ENCODE measurements around the gene HDAC4.

The HDAC4 gene

GRCh38 chr2:239386872-239387445 is 13.9 kb downstream of the HDAC4 start:
- peak in 1 of 10 donors; percentile 57 for DNase-seq
- intact Hi-C loops (cut with DNase I), result no loop called here

DNA sequence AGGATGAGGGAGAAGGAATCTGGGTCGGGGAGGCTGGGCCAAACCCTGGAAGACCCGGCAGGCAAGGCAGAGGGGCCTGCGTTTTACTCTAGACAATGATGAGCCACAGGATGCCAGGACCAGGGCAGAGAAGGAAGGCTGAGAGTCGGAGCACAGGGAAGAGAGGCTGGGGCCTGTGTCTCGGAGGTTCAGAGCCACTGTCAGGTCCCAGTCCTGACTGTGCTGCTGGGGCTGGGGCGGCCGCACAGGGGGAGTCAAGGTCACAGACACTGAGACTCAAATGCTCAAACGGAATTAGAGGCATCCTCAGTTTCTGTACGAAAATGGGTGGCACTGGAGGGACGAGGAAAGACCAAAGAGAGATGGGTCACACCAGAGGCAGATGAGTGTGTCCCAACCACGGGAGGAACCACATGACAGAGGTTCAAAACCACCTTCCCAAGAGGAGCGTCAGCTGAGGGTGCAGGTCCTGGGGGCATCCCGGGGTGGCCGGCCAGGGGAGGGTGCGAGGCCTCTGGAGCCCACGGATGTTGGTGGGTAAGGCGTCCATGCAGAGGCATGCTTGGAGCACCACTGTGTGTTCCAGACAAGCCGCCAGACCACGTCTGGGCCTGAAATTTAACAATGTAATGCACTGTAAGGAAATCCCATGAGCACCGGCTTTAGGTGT is 14.7 kb downstream of the HDAC4 start:
- peak in 1 of 10 donors; percentile 61 for DNase-seq
- intact Hi-C loops (cut with DNase I), result no loop called here

- DNase-seq, result peak in 2 of 10 donors; percentile 68 to 75
- intact Hi-C loops (cut with DNase I), result no loop called here
These were observed 15.5 kb downstream of the HDAC4 start for GRCh38 chr2:239385096-239386000.

GRCh38 chr2:239383759-239384156 is 17.1 kb downstream of the HDAC4 start:
- DNase-seq, result peak in 2 of 10 donors; percentile 9 to 63
- intact Hi-C loops (cut with DNase I), result no loop called here

- DNase-seq, result peak in 3 of 10 donors; percentile 18 to 58 (median 39)
- intact Hi-C loops (cut with DNase I), result no loop called here
These were observed 17.6 kb downstream of the HDAC4 start for GRCh38 chr2:239383036-239383758.

GRCh38 chr2:239382384-239382880 is 18.4 kb downstream of the HDAC4 start:
- intact Hi-C loops (cut with DNase I), result no loop called here
- DNase-seq, result peak in 2 of 10 donors; percentile 2 to 55

DNA sequence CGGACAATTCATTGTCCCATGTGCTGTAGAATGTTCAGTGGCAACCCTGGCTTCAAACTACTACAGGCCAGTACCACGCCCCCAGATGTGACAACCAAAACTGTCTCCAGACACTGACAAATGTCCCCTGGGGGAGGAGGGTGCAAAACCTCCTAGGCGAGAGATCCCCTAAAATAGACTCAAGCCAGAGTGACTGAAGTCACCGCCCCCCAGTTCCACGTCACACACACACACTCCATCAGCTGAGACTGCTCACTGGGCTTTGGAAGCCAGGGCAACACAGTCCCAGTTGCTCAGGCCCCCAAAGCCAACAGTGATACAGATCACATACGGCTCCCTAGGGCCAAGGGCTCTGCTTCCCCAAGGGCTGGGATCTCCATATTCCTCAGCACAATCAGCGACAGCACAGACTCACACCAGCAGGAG is 19.1 kb downstream of the HDAC4 start:
- DNase-seq, result peak in 3 of 10 donors; percentile 24 to 89 (median 82)
- intact Hi-C loops (cut with DNase I), result no loop called here

DNA sequence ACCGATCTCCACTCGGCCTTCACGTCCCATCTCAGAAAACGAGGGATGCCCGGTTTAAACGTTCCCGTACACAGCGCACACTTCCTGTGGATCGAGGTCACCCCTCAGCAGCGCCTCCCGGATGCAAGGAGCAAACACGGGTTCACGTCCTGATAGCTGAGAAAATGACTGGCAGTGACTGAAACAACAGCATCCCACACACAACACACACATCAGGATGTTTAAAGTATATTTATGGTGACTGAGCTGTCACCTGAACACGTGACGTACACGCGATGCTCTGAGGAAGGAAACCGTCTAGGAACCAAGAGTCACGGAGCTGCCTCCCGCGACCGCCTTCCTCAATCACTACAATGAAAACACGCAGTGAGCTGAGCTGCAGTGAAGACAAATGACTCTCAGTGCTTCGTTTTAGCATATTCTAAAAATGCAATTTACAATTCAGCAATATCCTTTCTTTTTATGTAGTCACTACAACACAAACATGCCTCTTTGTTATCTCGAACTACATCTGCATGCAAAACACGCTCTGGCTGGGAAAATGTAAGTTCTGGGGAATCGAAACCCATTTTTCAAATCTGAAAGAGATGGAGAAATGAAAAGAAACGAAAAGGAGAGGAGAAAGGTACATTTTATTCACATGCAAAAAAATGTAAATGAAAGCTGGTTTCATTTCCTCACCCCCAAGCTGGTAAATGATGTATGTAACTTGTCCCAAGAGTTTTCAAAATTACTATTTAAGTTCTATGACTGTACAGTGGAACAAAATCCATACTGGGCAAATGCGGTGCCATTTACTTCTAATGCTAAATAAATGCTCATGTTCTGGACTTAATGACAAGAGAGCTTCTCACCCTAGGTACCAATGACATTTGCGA is 19.8 kb downstream of the HDAC4 start:
- DNase-seq, result peak in 6 of 10 donors; percentile 27 to 90 (median 64)
- intact Hi-C loops (cut with DNase I), result no loop called here

- intact Hi-C loops (cut with DNase I), result loop anchor here (10.0 kb wide), 1 partner anchor 605 kb away; no protein-coding TSS in a partner anchor
- peak in 5 of 10 donors; percentile 21 to 85 (median 63) for DNase-seq
These were observed 21.1 kb downstream of the HDAC4 start for GRCh38 chr2:239379641-239380170.

- intact Hi-C loops (cut with DNase I), result loop anchor here (10.0 kb wide), 1 partner anchor 606 kb away; no protein-coding TSS in a partner anchor
- peak in 6 of 10 donors; percentile 8 to 85 (median 45) for DNase-seq
These were observed 21.7 kb downstream of the HDAC4 start for GRCh38 chr2:239378918-239379640.

DNA sequence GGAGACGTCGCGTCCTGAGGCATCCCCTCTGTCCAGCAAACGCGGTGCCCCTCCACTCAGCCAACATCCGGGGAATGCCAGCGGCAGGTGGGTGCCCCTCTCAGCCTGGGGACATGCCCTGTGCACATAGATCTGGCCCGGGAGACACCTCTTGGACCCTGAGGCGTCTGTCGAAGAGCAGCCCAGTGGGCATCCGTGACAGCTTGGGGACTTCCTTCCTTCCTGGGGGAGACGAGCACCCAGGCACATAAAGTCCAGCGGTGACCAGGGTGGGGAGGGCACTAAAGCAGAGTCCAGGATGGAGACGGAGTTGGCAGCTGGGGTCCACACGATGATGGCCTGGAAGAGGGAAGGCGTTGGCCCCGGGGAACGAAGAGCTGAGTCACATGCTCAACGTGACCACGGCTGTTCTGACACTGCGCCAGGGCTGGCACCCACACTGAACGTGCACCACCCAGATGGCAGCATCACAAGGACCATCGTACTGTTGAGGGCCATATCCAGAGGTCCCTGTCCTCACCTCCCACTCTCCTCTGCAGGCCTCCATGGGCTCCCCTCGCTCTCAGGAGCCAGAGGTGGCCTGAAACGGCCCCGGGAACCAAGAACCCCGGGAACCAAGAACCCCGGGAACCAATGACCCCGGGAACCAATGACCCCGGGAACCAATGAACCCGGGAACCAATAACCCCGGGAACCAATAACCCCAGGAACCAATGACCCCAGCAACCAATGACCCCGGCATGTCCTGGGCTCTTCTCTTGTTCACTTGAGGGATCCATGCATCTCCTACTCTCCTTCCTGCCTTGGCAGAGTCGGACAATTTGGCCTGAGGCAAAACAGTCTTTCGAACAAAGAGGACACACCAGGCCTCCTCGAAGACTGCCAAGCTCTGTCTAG is 22.6 kb downstream of the HDAC4 start:
- intact Hi-C loops (cut with DNase I), result loop anchor here (10.0 kb wide), 1 partner anchor 607 kb away; no protein-coding TSS in a partner anchor
- DNase-seq, result peak in 5 of 10 donors; percentile 4 to 67 (median 59)

DNA sequence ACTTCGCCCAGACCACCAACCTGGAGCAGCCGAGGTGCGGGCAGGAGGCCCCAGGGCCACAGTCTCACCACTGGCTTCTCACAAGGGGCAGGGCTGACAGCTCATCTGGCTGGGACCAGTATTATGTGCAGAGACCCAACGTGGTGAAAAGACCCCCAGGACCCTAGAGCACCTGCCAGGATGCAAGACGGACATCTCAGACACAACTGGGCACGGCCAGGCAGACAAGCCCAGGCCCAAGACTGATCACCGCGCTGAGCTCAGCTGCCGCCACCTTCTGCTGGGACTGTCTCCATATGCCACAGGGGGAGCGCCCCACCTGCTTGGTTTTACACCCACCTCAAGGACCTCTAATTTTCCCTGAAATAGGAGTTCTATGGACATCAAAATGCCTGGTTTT is 23.2 kb downstream of the HDAC4 start:
- intact Hi-C loops (cut with DNase I), result loop anchor here (10.0 kb wide), 1 partner anchor 607 kb away; no protein-coding TSS in a partner anchor
- DNase-seq, result peak in 1 of 10 donors; percentile 55

DNA sequence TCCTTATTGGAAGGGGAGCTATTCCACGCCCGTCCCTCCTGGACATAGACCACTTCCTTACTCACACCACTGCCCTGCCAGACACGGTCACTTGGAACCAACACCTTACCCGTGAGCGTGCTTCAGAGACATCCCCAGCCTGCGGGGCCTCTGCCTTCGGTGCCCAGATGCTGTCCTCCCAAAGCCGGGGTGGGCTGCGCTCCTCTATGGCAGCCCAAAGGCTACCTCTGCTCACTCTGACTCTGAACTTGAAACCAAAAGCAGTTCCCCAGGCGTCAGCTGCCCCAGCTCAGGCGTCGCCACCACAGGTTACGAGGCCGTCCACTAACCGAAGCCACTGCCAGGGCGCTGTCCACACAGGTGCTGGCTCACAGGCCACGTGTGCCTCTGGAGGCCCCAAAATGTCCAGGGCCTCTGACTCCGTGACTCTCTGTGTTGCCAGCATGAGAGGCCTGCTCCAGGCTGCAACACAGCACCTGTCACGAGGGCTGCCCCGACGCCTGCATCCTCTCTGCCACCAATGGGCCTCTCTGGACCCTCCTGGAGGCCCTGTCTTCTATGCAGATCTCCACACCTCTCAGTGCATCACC is 23.8 kb downstream of the HDAC4 start:
- intact Hi-C loops (cut with DNase I), result loop anchor here (10.0 kb wide), 1 partner anchor 608 kb away; no protein-coding TSS in a partner anchor
- peak in 4 of 10 donors; percentile 14 to 52 (median 42) for DNase-seq

GRCh38 chr2:239376351-239376750 is 24.5 kb downstream of the HDAC4 start:
- peak in 3 of 10 donors; percentile 7 to 78 (median 71) for DNase-seq

DNA sequence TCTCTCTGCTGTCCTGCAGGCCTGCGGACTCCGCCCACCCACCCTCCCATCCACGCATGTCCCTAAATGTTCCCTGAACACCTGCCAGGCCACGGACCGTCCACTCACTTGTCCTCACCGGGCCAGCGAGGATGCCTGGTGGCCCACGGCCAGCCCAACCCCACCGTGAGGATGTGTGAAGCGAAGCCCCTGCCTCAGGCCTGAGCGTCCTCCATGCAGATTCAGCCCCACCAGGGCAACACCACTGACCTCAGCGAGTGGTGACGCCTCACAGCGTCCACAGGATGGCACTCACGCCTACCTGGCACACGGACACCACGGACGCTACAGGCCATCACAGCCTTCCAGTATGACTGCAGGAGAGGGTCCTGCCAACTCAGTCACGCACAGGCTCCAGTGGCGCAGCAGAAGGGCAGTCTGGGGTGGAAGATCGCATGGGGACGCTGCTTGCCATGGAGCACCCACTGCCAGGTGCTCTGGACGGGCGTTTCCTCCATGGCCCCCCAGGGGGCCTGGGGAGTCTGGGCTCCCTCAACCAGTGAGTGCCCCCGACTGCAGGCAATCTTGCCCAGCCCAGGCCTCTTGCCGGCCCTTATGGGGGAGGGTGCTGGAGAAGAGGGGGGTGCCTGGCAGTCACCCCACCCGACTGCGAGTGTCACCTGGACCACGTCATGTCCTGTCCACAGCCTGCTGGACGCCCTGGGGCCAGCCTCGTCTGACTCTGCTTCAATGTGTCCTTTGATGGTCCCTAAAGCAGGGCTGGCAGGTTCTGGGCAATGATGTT is 25.4 kb downstream of the HDAC4 start:
- peak in 3 of 10 donors; percentile 15 to 67 (median 24) for DNase-seq
- intact Hi-C loops (cut with DNase I), result loop anchor here (10.0 kb wide), 1 partner anchor 609 kb away; no protein-coding TSS in a partner anchor

More at GRCh38 chr2:239376351-239376750, 24.5 kb downstream of the HDAC4 start:
- intact Hi-C loops (cut with DNase I), result loop anchor here (10.0 kb wide), 1 partner anchor 608 kb away; no protein-coding TSS in a partner anchor
